Vagina (tissue), 2 donors: ENCODE data around the gene PICALM. TPM values are rescaled to one million over a fixed set of nuclear protein-coding genes. Genes with fewer than 3 reads are reported as not detected.
"Not testable (repeated sequence)": the region's sequence is repeated elsewhere in the genome, so short reads cannot be mapped to it uniquely, and the experiment has no call there.

ENCODE experiments used
- DNase-seq, 2 donors: peaks; one replicate each; pipeline ENCODE4 v3.0.0-alpha.2; 2017; ENCODE audit errors: extremely low spot score in 2 of 2
- H3K27ac ChIP-seq: fragments of 200-600 bp; sonication (generic); one replicate; pipeline ENCODE4 v1.5.1; 2019
- H3K27me3 ChIP-seq: fragments of 200-600 bp; sonication (generic); one replicate; pipeline ENCODE4 v1.5.1; 2019
- H3K36me3 ChIP-seq, 2 donors: fragments of 200-600 bp; sonication (generic); one replicate each; pipeline ENCODE4 v1.5.1; 2017 to 2019
- H3K4me1 ChIP-seq: fragments of 200-600 bp; sonication (generic); one replicate; pipeline ENCODE4 v1.5.1; 2019
- H3K4me3 ChIP-seq, 2 donors: fragments of 200-600 bp; sonication (generic); 1 replicate in 1 of 2; 2 replicates in 1 of 2; pipeline ENCODE4 v1.5.1; 2016 to 2019
- H3K9me3 ChIP-seq: fragments of 200-600 bp; sonication (generic); one replicate; pipeline ENCODE4 v1.5.1; 2019
- POLR2A ChIP-seq, 2 donors: fragments of 450-650 bp; IDR thresholded peaks; one replicate each; pipeline ENCODE4 v1.6.1; 2017; ENCODE audit warnings: antibody characterized with exemption in 2 of 2, mild to moderate bottlenecking in 2 of 2, moderate library complexity in 2 of 2
- POLR2AphosphoS5 ChIP-seq, 2 donors: sonication (generic); formaldehyde crosslinking; IDR thresholded peaks; one replicate each; pipeline ENCODE4 v1.9.0; 2017; ENCODE audit warnings: antibody characterized with exemption in 2 of 2, mild to moderate bottlenecking in 2 of 2, low read depth in 1 of 2; ENCODE audit not compliant: insufficient read depth in 1 of 2
- intact Hi-C: fragments of 100-400 bp; cut with DNase I; formaldehyde crosslinking; loops from one replicate; pipeline ENCODE4 v1.15.1; 2023
- total RNA-seq: library from RNA; depleted of rRNA; stranded (reverse); fragments of >200 nt; gene quantifications from one replicate; pipeline ENCODE4 v1.2.3, GENCODE V29; 2016
- TF ChIP-seq, protein P1 (sequence below), 3 experiments: fragments of 450-650 bp in 2 of 3; fragments of 200-600 bp in 1 of 3; sonication (generic) in 1 of 3; IDR thresholded peaks; one replicate each; pipeline ENCODE4 v1.5.1; 2017 to 2019; ENCODE audit warnings: antibody characterized with exemption in 3 of 3, mild to moderate bottlenecking in 2 of 3, moderate library complexity in 2 of 3

Gene PICALM
- total RNA-seq, 1 donor from 2014 or later = 237 TPM

- no peak overlapping the region for H3K4me3 ChIP-seq
- no peak for DNase-seq
- H3K27ac ChIP-seq = no peak overlapping the region
- H3K4me1 ChIP-seq = no peaks in the 10 kb centered on the region
- H3K36me3 ChIP-seq = no peaks in the 10 kb centered on the region
- no peaks in the 10 kb centered on the region for H3K9me3 ChIP-seq
- intact Hi-C loops = no loop called here
- no peaks in the 10 kb centered on the region for H3K27me3 ChIP-seq
- TF ChIP-seq POLR2A (IDR thresholded peaks at IDR 0.05) = no peak
- TF ChIP-seq, protein P1, sequence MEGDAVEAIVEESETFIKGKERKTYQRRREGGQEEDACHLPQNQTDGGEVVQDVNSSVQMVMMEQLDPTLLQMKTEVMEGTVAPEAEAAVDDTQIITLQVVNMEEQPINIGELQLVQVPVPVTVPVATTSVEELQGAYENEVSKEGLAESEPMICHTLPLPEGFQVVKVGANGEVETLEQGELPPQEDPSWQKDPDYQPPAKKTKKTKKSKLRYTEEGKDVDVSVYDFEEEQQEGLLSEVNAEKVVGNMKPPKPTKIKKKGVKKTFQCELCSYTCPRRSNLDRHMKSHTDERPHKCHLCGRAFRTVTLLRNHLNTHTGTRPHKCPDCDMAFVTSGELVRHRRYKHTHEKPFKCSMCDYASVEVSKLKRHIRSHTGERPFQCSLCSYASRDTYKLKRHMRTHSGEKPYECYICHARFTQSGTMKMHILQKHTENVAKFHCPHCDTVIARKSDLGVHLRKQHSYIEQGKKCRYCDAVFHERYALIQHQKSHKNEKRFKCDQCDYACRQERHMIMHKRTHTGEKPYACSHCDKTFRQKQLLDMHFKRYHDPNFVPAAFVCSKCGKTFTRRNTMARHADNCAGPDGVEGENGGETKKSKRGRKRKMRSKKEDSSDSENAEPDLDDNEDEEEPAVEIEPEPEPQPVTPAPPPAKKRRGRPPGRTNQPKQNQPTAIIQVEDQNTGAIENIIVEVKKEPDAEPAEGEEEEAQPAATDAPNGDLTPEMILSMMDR (IDR thresholded peaks at IDR 0.05) = no peak
- no peak for TF ChIP-seq POLR2AphosphoS5 (IDR thresholded peaks at IDR 0.05; ENCODE audit: insufficient read depth in 1 of 2, low read depth in 1 of 2)
Observed at GRCh38 chr11:85937835-85938234, 131.0 kb downstream of the PICALM start.

DNA sequence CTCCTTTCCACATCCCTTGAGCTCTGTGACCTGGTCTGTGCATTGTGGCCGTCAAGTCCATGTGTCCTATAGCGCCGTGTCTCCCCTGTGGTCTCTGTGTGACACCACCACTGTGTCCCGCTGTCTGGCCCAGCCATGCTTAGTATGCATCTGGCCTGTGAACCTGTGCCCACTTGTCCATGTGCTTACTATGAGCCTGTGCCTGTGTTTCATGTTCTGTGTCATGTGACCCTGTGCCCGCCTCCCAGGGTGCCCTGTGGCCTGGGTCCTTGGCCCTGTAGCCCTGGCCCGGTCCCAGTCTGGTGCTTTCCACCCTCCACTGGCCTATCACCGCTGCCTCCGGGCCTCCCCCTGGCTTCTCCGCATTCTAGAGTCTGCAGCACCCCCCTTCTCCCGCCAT, 133.1 kb downstream of the PICALM start:
- no peak overlapping the region for H3K4me3 ChIP-seq
- intact Hi-C loops = no loop called here
- no peaks in the 10 kb centered on the region for H3K27me3 ChIP-seq
- TF ChIP-seq, protein P1 (IDR thresholded peaks at IDR 0.05) = no peak
- no peak for TF ChIP-seq POLR2AphosphoS5 (IDR thresholded peaks at IDR 0.05; ENCODE audit: insufficient read depth in 1 of 2, low read depth in 1 of 2)
- TF ChIP-seq POLR2A (IDR thresholded peaks at IDR 0.05) = no peak
- DNase-seq = no peak
- no peaks in the 10 kb centered on the region for H3K4me1 ChIP-seq
- no peak overlapping the region for H3K27ac ChIP-seq
- no peaks in the 10 kb centered on the region for H3K36me3 ChIP-seq
- no peaks in the 10 kb centered on the region for H3K9me3 ChIP-seq

DNA sequence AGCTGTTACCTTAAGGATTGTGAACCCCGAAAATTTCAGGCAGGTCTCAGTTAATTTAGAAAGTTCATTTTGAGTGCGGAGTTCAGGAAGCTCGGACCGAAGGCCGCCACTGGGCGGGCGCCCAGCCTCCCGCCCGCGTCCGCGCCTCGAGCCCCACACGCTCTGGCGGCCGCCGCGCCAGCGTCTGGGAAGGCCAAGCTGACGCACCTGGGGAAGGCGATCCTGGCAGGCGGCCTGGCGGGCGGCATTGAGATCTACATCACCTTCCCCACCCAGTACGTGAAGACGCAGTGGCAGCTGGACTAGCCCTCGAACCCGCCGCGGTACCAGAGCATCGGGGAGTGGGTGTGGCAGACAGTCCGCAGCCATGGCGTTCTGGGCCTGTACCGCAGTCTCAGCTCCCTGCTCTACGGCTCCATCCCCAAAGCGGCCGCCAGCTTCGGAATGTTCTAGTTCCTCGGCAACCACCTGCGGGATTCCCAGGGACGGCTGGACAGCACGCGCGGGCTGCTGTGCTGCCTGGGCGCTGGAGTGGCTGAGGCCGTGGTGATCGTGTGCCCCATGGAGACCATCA, 134.2 kb downstream of the PICALM start:
- intact Hi-C loops = no loop called here
- no peak for DNase-seq
- no peak for TF ChIP-seq POLR2AphosphoS5 (IDR thresholded peaks at IDR 0.05; ENCODE audit: insufficient read depth in 1 of 2, low read depth in 1 of 2)
- TF ChIP-seq, protein P1 (IDR thresholded peaks at IDR 0.05) = no peak
- TF ChIP-seq POLR2A (IDR thresholded peaks at IDR 0.05) = no peak
- Histone ChIP-seq H3K9me3 (no peaks in the 10 kb centered on the region), H3K4me1 (no peaks in the 10 kb centered on the region), H3K4me3 (peak overlapping the region in 1 of 2 donors; percentile 12), H3K27ac (no peak overlapping the region), H3K27me3 (no peaks in the 10 kb centered on the region), H3K36me3 (no peaks in the 10 kb centered on the region)

GRCh38 chr11:85930879-85931366, 138.0 kb downstream of the PICALM start:
- Histone ChIP-seq H3K27me3 (no peaks in the 10 kb centered on the region), H3K4me3 (no peak overlapping the region), H3K36me3 (no peaks in the 10 kb centered on the region), H3K4me1 (no peaks in the 10 kb centered on the region), H3K9me3 (no peaks in the 10 kb centered on the region), H3K27ac (no peak overlapping the region)
- intact Hi-C loops = no loop called here
- TF ChIP-seq POLR2AphosphoS5 (IDR thresholded peaks at IDR 0.05; ENCODE audit: insufficient read depth in 1 of 2, low read depth in 1 of 2) (no peak), POLR2A (IDR thresholded peaks at IDR 0.05) (no peak)
- TF ChIP-seq, protein P1 (IDR thresholded peaks at IDR 0.05) = no peak
- no peak for DNase-seq

DNA sequence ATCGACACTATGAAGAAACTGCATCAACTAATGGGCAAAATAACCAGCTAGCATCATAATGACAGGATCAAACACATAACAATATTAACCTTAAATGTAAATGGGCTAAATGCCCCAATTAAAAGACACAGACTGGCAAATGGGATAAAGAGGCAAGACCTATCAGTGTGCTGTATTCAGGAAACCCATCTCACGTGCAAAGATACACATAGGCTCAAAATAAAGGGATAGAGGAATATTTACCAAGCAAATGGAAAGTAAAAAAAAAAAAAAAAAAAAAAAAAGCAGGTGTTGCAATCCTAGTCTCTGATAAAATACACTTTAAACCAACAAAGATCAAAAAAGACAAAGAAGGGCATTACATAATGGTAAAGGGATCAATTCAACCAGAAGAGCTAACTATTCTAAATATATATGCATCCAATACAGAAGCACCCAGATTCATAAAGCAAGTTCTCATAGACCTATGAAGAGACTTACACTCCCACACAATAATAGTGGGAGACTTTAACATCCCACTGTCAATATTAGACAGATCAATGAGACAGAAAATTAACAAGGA, 142.2 kb downstream of the PICALM start:
- H3K27ac ChIP-seq, H3K9me3 ChIP-seq, H3K4me3 ChIP-seq, intact Hi-C loops, H3K4me1 ChIP-seq, H3K27me3 ChIP-seq, DNase-seq, H3K36me3 ChIP-seq: not testable (repeated sequence)
